Mesenteric fat pad (tissue), 1 donor: ENCODE measurements around the gene AKAP13. TPM values are rescaled to one million over a fixed set of nuclear protein-coding genes. Genes with fewer than 3 reads are reported as not detected.

ENCODE experiments used
- DNase-seq: peaks from one replicate; pipeline ENCODE4 v3.0.0-alpha.2; 2020; ENCODE audit warnings: low spot score
- total RNA-seq: library from RNA; stranded (reverse); fragmentation: NEBNext Ultra II Directional; extraction: Animal tissue kit (Norgen Biotek cat#: 25700); gene quantifications from one replicate; pipeline ENCODE4 v1.2.1, GENCODE V29; 2021
- donor health status: DM: yes; HTN: yes; CAD: no.

Gene AKAP13
- total RNA-seq, 1 donor from 2014 or later, result 159 TPM

DNA sequence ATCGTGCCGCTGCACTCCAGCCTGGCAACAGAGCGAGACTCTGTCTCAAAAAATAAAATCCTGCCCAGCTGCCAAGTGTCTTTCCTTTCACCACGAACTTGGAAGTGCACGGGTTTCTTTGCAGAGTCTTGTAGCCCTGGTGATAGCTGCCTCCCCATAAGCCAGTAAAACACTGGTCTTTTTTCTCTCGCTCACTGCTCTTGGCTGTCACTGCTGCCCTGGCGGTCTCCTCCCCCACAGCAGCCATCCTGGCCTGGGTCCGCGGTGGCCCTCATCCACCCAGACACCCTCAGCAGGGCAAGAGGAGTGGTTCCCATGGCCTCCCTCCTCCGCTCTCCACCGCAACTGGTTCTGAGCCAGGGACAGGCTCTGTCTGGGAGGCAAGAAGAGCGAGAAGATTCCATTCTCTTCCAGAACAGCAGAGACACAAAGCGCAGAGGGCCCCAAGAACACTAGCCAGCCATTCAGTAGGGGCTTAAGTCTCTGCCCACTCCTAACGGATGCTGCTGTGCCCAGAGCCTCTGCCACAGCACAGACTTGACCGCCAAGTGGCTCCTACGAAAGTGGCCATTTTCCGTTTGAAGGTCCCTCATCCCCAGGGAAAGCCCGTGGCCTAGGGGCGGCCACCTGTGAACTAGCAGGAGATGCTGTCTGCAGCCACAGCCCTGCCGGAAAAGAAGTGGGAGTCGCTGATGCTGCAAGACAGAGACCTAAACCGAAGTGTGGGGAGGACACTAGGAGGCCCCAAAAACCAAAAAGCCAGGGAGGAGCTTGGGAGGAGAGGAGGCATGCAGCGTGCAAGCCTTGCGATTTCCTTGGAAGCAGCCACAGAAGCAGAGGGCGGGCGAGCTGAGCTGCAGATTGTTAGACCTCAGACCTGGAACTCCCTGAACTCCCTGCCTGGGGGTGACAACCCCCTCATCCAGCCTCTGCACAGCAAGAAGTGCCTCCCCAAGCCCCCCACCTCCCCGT lies 370.2 kb downstream of the AKAP13 start:
- DNase-seq, result peak; percentile 90

DNA sequence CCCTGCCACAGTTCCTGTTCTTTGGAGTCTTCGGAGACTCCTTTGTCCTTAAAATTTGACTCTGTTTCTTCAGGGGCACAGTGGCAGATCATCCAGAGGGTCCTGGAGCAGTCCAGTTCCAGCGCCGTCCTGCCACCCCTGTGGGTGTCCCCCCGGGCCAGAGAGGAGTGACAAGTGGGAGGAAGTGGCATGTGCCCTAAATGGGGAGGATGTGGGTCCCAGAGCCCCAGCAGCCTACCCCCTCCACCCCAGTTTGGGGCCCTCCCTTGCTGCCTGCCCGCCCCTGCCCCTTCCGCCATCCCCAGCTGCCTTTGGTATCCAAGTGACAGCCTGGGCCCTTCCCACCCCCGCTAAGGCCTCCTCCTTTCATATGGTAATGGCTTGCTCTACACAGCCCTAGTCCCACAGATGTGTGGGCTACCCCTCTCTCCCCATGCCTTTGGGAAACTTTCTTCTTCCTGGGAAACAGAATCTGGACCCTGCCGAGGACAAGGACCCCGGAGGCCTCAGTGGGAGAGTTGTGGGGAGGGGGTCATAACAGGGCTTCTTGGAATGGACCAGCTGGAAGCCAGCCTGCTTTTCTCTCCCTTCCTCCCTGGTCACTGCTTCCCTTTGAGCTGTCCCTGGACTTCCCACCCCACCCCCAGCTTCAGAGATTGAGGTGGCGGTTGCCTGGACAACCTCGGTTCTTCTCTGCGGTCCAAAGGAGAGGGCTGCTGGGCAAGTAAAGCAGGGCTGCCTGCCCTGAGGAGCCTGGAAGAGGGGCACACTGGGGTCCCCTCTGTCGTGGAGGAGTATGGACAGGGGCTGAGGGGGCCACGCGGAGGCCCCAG lies 371.1 kb downstream of the AKAP13 start:
- peak; percentile 85 for DNase-seq

DNA sequence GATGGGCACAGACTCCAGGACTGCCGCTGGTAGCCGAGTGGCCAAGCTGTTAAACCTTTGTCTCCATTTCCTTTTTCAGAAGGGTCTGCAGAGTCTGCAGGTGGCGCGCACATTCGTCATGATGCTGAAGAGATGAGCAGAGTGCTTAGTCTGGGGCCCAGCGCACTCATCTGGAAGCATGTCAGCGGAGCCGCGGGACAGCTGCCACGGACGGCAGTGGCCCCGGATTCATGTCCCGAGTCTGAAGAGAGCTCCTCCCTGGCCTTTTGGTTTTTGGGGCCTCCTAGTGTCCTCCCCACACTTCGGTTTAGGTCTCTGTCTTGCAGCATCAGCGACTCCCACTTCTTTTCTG lies 371.7 kb downstream of the AKAP13 start:
- DNase-seq, result peak; percentile 85

DNA sequence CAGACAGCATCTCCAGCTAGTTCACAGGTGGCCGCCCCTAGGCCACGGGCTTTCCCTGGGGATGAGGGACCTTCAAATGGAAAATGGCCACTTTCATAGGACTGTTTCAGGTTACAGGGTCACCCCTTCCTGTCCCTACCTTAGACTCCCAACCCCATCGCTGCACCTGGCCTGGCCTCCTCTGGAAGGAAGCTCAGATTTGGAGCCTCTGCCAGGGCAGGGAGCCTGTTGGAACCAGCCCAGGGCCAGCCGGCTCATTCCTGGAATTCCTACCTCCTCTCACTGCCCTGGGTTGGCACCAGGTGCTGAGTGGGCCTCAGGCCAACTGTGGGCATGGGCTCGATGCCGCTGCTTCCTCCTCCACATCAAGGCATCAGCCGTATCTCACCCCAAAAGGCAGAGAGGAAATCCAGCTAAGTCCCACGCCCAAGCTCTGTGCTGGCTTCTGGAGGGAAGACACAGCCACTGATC lies 372.1 kb downstream of the AKAP13 start:
- DNase-seq, result no peak

DNA sequence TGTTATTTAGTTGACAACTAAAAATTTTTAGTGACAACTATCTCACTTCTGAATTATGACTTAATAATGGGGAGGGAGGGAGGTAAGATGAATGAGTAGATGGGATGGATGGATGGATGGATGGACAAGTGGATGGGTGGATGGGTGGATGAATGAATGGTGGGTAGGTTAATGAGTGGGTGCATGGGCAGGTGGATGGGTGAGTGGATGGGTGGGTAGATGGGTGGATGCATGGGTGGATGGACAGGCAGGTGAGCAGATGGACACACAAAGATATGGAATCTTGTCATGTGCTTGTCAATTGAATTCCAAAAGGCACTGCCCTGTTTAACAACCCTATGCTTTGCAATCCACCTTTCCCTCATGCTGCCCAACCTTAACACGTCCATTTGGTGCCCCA lies 372.9 kb downstream of the AKAP13 start:
- DNase-seq, result no peak

DNA sequence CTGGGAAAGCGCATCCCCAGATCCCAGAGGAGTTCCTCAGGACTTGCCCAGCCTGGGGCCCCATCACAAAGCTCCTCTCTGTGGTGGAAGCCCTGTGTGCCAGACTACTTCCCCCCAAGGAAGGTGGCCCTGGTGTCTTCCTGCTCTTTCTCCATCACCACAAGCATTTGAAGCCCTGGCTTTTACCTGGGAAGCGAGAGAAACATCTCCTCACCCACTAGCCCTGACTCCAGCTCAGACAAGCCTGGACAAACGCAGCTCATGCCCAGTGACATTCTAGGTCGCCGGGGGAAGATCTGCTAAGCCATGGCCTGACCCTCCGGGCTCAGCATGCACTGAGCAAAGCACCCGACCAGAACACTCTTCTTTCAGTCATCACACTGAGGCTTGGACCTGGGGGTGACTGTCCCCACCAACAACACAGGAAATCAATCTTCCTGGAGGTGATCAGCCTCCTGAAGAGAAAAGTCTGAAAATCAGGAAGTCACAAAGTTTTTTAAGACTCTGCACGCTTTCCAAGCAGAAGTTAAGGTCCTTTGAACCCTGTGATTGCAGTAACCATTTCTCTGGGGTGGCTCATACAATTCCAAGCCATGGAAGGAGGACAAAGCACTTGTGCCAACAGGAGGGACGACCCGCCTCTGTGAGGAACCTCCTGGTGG lies 373.5 kb downstream of the AKAP13 start:
- peak; percentile 53 for DNase-seq

DNA sequence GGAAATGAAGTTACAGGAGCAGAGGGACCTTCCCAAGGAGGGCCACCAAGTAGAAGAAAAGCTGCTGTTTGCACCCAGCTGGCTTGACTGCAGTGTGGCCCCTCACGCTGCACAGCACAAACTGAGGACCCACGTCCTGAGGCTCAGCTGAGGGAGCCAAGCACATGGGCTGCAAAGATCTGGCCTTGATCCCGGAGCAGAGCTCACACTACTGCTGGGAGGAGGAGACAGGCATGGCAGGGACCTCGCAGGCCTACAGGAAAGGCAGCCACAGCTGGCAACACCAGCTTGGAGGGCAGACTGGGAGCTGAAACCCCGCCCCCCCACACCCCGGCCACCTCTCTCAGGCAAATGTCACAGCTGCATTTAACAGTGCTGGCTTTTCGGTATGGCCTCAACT lies 374.6 kb downstream of the AKAP13 start:
- DNase-seq, result peak; percentile 43

DNA sequence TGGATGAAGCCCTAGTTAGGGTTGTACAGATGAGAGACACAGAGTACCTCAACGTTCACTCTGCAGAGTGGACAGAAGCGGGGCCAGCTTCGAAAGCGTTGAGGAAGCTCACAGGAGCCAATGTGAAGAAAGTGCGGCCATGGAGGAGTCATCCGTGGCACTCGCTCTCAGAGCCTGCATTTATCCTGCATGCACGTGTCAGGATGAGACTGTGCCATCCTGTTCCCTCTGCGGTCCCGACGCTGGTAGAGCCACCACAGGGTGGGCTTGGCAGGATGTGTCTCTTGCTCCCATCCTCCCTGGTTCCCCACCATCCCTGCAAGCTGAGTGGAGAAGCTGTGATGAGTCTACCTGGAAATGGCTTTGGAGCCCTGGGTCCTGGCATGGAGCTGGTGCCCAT lies 375.1 kb downstream of the AKAP13 start:
- DNase-seq, result peak; percentile 47

DNA sequence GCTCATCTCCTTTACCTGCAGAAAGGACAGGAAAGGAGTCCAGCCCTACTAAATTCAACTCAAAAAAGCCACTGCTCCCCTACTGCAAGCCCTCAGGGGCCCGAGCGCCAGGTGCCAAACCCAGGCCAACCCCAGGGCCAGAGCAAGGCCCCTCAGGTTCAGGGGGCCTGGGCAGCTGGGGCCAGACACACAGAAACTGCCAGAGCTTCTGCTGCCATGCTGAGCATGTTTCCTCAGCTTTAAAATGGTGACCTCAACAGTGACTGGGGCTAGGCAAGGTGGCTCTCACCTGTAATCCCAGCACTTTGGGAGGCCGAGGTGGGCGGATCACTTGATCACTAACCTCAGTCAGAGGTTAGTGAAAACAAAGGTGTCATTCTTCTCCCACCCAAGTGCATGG lies 375.5 kb downstream of the AKAP13 start:
- DNase-seq, result peak; percentile 82

DNA sequence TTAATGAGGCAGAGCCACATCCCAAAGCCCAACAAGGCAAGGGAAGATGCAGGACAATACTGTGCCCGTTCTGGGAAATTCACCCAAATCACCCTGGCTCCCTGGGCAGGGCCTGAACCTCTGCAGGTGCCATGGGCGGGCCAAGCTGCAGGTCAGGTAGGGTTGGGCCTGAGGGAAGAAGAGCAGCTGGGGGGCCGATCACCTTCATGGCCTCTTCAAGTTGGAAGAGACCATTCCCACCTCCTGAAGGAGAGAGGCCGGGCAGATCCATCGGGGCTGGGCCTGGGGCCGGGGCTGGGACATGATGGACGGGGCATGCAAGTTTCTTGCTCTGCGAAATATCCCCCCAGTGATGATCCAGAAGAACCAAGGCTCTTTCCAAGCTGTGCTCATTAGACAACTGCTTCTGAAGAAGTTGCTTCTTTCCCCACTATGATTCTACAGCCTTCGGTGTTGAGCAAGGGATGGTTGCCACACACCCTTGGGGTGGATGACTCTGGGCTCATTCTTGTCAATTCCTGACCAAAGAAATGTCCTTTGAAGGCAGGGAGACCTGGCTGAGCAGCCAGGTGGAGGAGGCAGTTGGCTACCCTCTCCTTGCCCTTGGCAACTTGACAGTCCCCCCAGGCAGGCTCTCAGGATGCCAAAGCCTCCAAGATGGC lies 376.1 kb downstream of the AKAP13 start:
- peak; percentile 65 for DNase-seq

DNA sequence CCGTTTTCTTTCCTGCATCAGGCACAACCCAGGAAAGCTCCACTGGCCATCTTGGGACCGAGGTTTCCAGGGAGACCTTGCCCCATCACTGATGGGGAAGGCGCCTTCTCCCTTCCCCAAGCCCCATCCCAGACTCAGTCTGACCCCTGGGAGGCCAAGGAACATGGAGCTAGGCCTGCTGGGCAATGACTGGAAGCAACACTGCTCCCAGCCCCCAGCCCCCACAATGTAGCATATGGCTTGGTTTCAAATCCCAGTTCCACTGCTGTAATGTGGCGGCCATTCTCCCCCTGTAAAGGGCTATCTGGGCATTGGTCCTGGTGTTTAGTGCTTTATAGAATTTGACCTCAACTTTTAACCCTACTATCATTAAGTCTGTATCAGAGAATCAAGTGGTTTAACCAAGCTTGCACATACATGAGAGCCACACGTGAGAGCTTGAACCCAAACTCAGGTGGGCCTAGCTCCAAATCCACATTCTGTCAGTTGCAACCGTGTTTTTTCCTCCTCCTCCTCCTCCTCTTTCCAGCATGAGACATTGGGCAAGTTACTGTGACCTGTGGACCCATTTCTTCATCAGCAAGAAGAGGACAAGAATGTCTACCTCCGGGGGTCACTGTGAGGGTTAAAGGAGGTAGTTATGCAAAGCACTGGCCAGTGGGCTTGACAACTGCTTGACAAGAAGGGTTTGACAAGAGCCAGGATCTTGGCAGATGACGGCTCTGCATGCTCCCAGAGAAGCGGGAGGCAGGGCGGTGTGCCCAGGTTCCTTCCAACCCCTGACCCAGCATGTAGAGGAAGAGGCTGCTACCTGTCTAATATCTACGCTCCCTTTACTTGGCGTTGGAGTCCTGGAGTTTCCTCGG lies 376.9 kb downstream of the AKAP13 start:
- peak; percentile 68 for DNase-seq

DNA sequence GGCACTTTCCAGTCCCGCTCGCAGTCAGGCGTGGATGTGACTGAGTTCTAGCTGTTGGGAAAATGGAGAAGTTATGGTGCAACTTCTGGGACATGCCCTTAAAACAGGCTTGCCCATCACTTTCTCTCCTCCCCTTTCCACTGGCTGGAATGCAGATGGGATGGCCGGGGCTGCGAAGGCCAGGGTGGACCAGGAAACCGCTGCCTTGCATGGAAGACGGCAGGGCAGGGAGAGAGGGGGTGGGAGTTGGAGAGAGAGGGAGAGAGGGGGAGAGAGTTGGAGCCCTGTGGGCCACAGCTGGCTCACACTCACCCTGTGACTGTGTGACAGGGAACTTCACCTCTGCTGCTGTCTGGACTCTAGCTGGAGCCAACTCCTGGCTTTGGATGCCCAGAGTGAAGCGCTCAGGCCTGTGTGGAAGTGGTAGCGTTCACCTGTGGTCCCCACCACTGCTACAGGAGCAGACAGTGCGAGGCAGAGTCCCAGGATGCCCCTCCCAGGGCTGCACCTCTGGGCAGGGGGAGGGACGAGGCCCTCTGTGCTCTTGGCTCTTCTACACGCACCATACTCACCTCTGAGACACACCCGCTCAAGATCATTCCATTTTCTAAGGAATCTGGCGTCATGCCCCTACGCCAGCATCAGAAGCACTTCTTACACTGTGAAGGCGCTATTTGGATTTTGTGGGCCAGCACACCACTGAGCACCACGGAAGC lies 377.7 kb downstream of the AKAP13 start:
- DNase-seq, result no peak

DNA sequence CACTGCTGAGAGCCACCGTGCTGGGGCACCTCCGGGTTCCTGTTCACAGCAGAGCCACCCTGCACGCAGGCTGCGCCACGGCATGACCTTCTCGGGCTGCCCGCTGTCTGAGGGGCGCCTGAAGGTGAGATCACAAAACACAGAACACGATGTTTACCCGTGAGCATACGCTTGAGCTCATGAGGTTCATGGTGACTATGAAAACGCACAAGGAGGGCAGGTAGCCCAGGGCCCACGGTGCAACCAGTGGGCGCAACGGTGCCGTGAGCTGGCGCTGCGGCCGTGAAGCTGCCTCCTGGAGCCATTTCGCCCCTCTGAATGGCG lies 378.2 kb downstream of the AKAP13 start:
- DNase-seq, result no peak

DNA sequence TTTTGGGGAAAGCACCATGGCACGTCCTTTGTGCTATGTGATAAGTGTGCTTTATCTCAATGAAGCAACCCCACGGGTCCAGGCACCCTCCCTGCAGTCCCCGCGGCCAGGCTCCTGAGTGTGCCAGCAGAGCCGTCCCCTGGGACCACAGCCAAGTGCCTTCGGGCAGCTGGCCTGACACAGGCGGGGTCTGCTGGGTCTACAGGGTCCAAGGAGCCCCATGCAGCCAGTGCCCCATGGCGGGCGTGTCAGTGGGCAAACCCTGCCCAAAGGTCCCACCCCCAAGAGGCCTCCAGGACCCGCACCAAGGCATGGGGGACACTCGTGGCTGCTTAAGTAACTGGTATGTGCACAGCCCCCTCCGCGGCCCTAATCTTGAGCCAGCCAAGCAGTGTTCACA lies 379.0 kb downstream of the AKAP13 start:
- no peak for DNase-seq

DNA sequence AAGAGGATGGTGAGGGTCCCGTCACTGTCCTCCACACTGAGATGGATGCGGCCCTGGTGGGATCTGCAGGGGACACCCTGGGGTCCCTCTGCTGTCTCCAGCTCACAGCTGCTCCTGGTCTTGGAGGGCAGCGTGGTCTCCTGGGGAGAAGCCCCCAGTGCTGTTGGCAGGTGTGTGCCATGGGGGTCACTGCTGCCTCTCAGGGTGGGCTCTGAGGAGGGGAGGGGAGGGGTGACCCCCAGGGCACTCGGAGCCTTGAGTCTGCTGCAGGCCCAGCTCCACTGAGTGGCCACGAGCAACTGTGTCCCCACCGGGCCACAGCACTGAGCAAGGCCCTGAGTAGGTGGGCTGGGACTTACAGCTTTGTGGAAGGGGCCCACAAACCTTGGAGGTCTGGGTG lies 379.6 kb downstream of the AKAP13 start:
- no peak for DNase-seq

DNA sequence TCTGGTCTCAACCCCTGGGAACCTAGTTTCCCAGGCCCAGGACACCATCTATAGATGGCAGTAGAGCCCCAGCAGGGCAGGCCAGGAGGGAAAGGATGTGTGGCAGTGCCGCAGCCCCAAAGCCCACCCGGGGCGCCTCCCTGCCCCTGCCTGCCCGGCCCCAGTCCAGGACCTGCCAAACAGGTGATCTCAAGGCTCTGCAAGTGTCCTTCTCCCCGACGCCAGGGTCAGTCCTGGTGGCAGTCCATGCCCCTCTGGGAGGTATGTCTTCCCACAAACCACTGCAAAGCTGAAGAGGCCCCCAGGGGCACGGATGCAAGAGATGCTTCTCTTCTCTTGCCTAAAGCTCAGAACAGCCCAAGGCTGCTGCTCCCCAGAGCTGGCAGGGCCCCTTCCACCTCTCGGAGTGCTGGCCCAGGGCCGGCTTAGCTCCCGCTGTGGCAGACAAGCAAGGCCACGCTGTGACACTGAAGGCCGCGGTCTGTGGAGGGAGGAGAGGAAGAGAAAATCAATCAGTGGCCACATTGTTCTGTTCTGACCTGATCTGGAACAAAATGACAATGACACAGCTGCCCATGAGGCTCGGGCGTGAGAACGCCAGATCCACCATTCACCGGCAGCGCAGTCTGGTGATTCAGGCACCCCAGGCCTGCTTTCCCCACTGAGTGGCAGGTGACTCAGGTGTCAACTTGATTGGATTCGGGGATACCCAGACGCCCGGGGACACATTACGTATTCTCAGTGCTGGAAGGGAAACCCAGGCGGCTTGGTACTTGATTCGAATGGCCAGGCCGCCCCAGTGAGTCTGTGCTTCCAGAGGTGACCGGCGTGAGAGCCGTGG lies 380.3 kb downstream of the AKAP13 start:
- no peak for DNase-seq

DNA sequence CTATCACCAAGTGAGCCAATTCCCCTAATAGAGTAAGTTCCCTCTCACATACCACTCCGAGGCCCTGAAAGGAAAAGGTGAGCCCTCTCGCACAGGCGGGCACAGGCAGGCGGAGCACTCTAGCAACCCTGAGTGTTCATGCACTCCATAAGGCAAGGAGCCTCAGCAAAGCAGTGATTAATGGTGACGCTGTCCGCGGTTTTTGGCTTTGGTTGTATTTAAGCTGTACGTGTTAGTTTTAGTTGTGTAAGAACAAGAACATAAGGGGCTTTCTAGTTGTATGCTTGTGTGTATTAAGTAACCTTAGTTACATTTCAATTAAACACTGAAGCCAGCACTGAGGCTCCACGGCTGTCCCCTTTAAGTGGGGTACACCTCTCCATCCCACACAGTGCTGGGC lies 381.2 kb downstream of the AKAP13 start:
- no peak for DNase-seq

DNA sequence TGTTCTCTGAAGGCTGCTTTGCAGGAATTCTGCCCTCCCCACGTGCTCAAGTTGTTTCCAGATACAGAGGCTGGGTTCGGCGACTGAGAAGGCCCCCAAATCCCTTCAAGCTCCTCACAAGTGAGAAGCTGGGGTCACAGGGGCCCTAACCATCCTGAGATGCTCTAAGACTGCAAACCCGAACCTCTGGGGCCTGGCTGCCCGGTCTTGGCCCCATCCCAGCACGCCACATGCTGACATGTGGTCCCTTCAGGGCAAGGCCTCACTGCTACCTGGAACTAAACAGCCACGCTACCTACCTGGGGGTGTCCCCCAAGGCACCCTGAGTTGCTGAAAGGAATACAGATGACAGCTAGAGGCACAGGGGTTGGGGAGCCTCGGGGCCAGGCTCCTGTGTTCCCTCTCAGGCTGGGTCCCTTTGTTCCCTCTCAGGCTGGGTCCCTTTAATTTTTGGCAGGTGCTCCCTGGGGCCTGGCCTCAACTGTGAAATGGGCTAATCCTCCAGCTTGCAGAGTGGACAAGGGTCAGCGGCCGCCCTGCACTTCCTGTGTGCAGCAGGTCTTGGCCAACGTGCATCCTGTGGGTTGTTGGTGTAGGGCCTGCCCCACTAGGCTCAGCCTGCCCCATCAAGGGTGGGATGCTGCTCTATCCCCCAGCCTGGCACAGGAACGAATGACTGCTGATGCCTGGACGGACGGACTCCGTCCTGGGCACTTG lies 381.8 kb downstream of the AKAP13 start:
- no peak for DNase-seq
